HL-60 (cell line): ENCODE data around the gene ABCC5.

ENCODE experiments used
- DNase-seq, 2 experiments: peaks; one replicate each; pipeline ENCODE4 v3.0.0-alpha.2; 2010 to 2020; ENCODE audit warnings: low read depth in 1 of 2, low spot score in 1 of 2
- H3K27ac ChIP-seq: fragments of 250-450 bp; sonication (Bioruptor Pico); replicated peaks from 2 replicates; pipeline ENCODE4 v1.5.1; 2020; ENCODE audit warnings: mild to moderate bottlenecking, moderate library complexity
- H3K27me3 ChIP-seq: fragments of 250-450 bp; sonication (Bioruptor Pico); 2 replicates; pipeline ENCODE4 v1.5.1; 2021; ENCODE audit warnings: mild to moderate bottlenecking, moderate library complexity; ENCODE audit not compliant: insufficient read depth, poor library complexity, severe bottlenecking
- H3K4me3 ChIP-seq: replicated peaks from 2 replicates; pipeline ENCODE4 v1.5.1; 2011; ENCODE audit warnings: mild to moderate bottlenecking, control low read depth, low read length; ENCODE audit not compliant: insufficient read depth
- GABPA ChIP-seq: IDR thresholded peaks from 2 replicates; pipeline ENCODE4 v1.6.1; 2012; ENCODE audit warnings: low read depth
- POLR2AphosphoS5 ChIP-seq: IDR thresholded peaks from 2 replicates; pipeline ENCODE4 v1.6.1; 2012; ENCODE audit warnings: low read depth
- SPI1 ChIP-seq: IDR thresholded peaks from 2 replicates; pipeline ENCODE4 v1.6.1; 2012; ENCODE audit warnings: low read depth, mild to moderate bottlenecking, borderline replicate concordance
- TF ChIP-seq, protein P1 (sequence below): IDR thresholded peaks from one replicate; pipeline ENCODE4 v1.5.1; 2011; ENCODE audit warnings: low read length, control low read depth, inconsistent platforms; ENCODE audit not compliant: insufficient read depth
- TF ChIP-seq, protein P2 (sequence below): IDR thresholded peaks from 2 replicates; pipeline ENCODE4 v1.6.1; 2012; ENCODE audit warnings: low read depth; ENCODE audit not compliant: insufficient replicate concordance

ABCC5 gene

DNA sequence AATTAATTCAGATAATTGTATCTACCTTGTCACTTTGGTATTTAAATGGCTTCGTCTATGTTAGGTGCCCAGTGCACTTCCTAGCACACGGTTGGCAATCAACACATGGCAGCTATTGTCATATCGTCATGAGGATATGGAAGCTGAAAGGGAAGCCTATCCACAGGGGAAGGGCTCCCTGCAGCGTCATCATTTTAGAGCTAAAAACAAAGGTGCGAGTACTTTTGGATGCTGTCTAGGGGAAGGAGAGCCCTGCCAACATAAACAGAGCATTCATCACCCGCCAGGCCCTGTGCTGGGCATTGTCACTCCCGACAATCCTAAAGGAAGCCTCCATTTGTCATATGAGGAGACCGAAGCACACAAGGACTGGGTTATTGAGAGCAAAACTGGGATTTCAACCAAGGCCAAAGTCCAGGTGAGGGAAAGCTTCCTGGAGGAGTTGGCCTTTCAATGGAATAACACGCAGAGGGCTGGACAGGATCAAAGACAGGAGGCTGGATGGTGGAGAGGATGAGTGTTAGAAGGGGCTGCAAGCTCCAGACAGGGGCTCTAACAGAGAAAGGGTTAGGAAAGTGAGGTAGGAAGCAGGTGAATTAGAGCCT is 125.0 kb downstream of the ABCC5 start:
- peaks cover 2% of the 10 kb centered on the region for H3K27me3 ChIP-seq
- H3K4me3 ChIP-seq: no peak overlapping the region
- TF ChIP-seq, protein P1, sequence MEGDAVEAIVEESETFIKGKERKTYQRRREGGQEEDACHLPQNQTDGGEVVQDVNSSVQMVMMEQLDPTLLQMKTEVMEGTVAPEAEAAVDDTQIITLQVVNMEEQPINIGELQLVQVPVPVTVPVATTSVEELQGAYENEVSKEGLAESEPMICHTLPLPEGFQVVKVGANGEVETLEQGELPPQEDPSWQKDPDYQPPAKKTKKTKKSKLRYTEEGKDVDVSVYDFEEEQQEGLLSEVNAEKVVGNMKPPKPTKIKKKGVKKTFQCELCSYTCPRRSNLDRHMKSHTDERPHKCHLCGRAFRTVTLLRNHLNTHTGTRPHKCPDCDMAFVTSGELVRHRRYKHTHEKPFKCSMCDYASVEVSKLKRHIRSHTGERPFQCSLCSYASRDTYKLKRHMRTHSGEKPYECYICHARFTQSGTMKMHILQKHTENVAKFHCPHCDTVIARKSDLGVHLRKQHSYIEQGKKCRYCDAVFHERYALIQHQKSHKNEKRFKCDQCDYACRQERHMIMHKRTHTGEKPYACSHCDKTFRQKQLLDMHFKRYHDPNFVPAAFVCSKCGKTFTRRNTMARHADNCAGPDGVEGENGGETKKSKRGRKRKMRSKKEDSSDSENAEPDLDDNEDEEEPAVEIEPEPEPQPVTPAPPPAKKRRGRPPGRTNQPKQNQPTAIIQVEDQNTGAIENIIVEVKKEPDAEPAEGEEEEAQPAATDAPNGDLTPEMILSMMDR: no peak
- no peak for TF ChIP-seq POLR2AphosphoS5
- TF ChIP-seq SPI1: no peak
- TF ChIP-seq, protein P2, sequence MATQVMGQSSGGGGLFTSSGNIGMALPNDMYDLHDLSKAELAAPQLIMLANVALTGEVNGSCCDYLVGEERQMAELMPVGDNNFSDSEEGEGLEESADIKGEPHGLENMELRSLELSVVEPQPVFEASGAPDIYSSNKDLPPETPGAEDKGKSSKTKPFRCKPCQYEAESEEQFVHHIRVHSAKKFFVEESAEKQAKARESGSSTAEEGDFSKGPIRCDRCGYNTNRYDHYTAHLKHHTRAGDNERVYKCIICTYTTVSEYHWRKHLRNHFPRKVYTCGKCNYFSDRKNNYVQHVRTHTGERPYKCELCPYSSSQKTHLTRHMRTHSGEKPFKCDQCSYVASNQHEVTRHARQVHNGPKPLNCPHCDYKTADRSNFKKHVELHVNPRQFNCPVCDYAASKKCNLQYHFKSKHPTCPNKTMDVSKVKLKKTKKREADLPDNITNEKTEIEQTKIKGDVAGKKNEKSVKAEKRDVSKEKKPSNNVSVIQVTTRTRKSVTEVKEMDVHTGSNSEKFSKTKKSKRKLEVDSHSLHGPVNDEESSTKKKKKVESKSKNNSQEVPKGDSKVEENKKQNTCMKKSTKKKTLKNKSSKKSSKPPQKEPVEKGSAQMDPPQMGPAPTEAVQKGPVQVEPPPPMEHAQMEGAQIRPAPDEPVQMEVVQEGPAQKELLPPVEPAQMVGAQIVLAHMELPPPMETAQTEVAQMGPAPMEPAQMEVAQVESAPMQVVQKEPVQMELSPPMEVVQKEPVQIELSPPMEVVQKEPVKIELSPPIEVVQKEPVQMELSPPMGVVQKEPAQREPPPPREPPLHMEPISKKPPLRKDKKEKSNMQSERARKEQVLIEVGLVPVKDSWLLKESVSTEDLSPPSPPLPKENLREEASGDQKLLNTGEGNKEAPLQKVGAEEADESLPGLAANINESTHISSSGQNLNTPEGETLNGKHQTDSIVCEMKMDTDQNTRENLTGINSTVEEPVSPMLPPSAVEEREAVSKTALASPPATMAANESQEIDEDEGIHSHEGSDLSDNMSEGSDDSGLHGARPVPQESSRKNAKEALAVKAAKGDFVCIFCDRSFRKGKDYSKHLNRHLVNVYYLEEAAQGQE: no peak
- no peak for DNase-seq
- H3K27ac ChIP-seq: no peak overlapping the region

DNA sequence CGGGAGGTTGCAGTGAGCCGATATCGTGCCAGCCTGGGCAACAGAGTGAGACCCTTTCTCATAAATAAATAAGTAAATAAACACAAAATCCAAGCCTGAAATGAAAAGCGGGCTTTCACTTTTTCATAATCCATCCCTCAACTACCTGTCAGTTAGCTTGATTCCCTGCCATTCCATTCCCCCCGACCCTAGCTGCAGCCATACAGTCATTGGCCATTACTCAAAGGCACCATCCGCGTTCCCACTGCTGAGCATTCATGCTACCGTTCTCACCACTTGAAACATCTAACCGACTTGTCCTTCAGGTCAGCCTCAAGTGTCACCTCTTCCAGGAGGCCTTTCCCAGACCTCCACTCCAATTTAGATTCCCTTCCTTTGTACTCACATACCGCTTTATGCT is 131.9 kb downstream of the ABCC5 start:
- Histone ChIP-seq H3K4me3 (no peak overlapping the region), H3K27ac (no peak overlapping the region), H3K27me3 (no peaks in the 10 kb centered on the region)
- TF ChIP-seq, protein P2: no peak
- TF ChIP-seq POLR2AphosphoS5 (no peak), GABPA (no peak), SPI1 (no peak)
- TF ChIP-seq, protein P1: no peak
- no peak for DNase-seq

GRCh38 chr3:183884427-183885296 is 133.0 kb downstream of the ABCC5 start, which contains the start of gene PARL:
Gene PARL, minus strand, starts transcription at chr3:183884880. Its CDS starts 34 bp downstream, at chr3:183884846.
- Histone ChIP-seq H3K27ac (peak within 1 kb of the TSS; percentile 95), H3K27me3 (no peaks in the 10 kb centered on the region), H3K4me3 (peak within 1 kb of the TSS; percentile 94)
- DNase-seq: peak; percentile 94 to 97
- TF ChIP-seq, protein P2: peak; percentile 54
- TF ChIP-seq, protein P1: peak; percentile 78
- no peak for TF ChIP-seq SPI1
- peak; percentile 88 for TF ChIP-seq GABPA
- TF ChIP-seq POLR2AphosphoS5: peak; percentile 95
